DND-41 (cell line): ENCODE results near the gene ADNP2.

Experiments used
- ATAC-seq: fragments of 200-7000 bp; cut with Tn5 transposase; 3 replicates; pipeline ENCODE4 v1.9.1; 2021; ENCODE audit warnings: low read depth; ENCODE audit not compliant: insufficient read depth
- DNase-seq: peaks from one replicate; pipeline ENCODE4 v3.0.0-alpha.2; 2020
- H2AFZ ChIP-seq: 2 replicates; pipeline ENCODE4 v1.6.0; 2012; ENCODE audit warnings: low read depth, low read length
- H3K27ac ChIP-seq: 2 replicates; pipeline ENCODE4 v1.5.1; 2012; ENCODE audit warnings: low read length, inconsistent platforms
- H3K27me3 ChIP-seq: fragments of 200-600 bp; sonication (generic); 2 replicates; pipeline ENCODE4 v1.6.0; 2012; ENCODE audit warnings: low read length, mild to moderate bottlenecking, inconsistent platforms; ENCODE audit not compliant: insufficient read depth, poor library complexity
- H3K36me3 ChIP-seq: 2 replicates; pipeline ENCODE4 v1.5.1; 2012; ENCODE audit warnings: low read length, inconsistent platforms; ENCODE audit not compliant: insufficient read depth
- H3K4me1 ChIP-seq: 2 replicates; pipeline ENCODE4 v1.5.1; 2012; ENCODE audit warnings: mild to moderate bottlenecking, low read length; ENCODE audit not compliant: insufficient read depth
- H3K4me2 ChIP-seq: 2 replicates; pipeline ENCODE4 v1.6.0; 2012; ENCODE audit warnings: mild to moderate bottlenecking, moderate library complexity, low read length, inconsistent platforms; ENCODE audit not compliant: insufficient read depth
- H3K4me3 ChIP-seq, 2 experiments: fragments of 200-600 bp in 1 of 2; shearing (Covaris generic) in 1 of 2; 2 replicates each; pipeline ENCODE4 v1.5.1; 2012 to 2016; ENCODE audit warnings: inconsistent platforms in 2 of 2, low read length in 2 of 2, mild to moderate bottlenecking in 2 of 2, low read depth in 1 of 2, moderate library complexity in 1 of 2
- H3K79me2 ChIP-seq: 2 replicates; pipeline ENCODE4 v1.6.0; 2012; ENCODE audit warnings: low read length, inconsistent platforms; ENCODE audit not compliant: insufficient read depth
- H3K9ac ChIP-seq: 2 replicates; pipeline ENCODE4 v1.6.0; 2012; ENCODE audit warnings: low read depth, mild to moderate bottlenecking, inconsistent platforms, low read length, moderate library complexity
- H3K9me3 ChIP-seq: 2 replicates; pipeline ENCODE4 v1.5.1; 2012; ENCODE audit warnings: low read length, moderate library complexity, mild to moderate bottlenecking, inconsistent platforms; ENCODE audit not compliant: insufficient read depth, severe bottlenecking
- H4K20me1 ChIP-seq: 2 replicates; pipeline ENCODE4 v1.6.0; 2012; ENCODE audit warnings: low read length; ENCODE audit not compliant: insufficient read depth
- CTCF ChIP-seq: IDR thresholded peaks from 2 replicates; pipeline ENCODE4 v1.5.1; 2012; ENCODE audit warnings: borderline replicate concordance, low read length, moderate library complexity, mild to moderate bottlenecking; ENCODE audit not compliant: poor library complexity, severe bottlenecking; ENCODE audit errors: extremely low read depth
- EZH2 ChIP-seq: IDR thresholded peaks from 3 replicates; pipeline ENCODE4 v1.6.1; 2012; ENCODE audit warnings: borderline replicate concordance, low read depth, mild to moderate bottlenecking, moderate library complexity, low read length, inconsistent platforms; ENCODE audit not compliant: severe bottlenecking

Gene ADNP2

GRCh38 chr18:80175451-80176204 is 66.6 kb downstream of the ADNP2 start:
- Histone ChIP-seq H3K79me2 (no peaks in the 10 kb centered on the region), H3K4me1 (peaks cover 30% of the 10 kb centered on the region), H3K4me2 (peak overlapping the region; percentile 66), H2AFZ (peak overlapping the region; percentile 80), H3K27ac (peak overlapping the region; percentile 57), H3K9ac (peak overlapping the region; percentile 35), H3K9me3 (no peaks in the 10 kb centered on the region), H3K4me3 (peak overlapping the region in 1 of 2 experiments; percentile 47; a peak in 2 of 4 replicates), H3K36me3 (no peaks in the 10 kb centered on the region), H3K27me3 (no peaks in the 10 kb centered on the region), H4K20me1 (no peaks in the 10 kb centered on the region)
- DNase-seq, result peak; percentile 83
- TF ChIP-seq CTCF (no peak), EZH2 (no peak)
- ATAC-seq, result peak; percentile 85

GRCh38 chr18:80176334-80177073 is 67.4 kb downstream of the ADNP2 start:
- Histone ChIP-seq H3K4me3 (no peak overlapping the region), H3K4me2 (no peak overlapping the region), H2AFZ (no peak overlapping the region), H3K9me3 (no peaks in the 10 kb centered on the region), H3K27ac (peak overlapping the region; percentile 57; the same call in 1 of the 2 replicates), H3K36me3 (no peaks in the 10 kb centered on the region), H3K4me1 (peaks cover 35% of the 10 kb centered on the region), H4K20me1 (peaks cover 6% of the 10 kb centered on the region), H3K9ac (peak overlapping the region; percentile 35; the same call in 1 of the 2 replicates), H3K27me3 (no peaks in the 10 kb centered on the region), H3K79me2 (no peaks in the 10 kb centered on the region)
- TF ChIP-seq CTCF (no peak), EZH2 (no peak)
- DNase-seq (no peak), ATAC-seq (no peak)

GRCh38 chr18:80177128-80177527 is 68.1 kb downstream of the ADNP2 start:
- Histone ChIP-seq H3K79me2 (no peaks in the 10 kb centered on the region), H3K9me3 (no peaks in the 10 kb centered on the region), H3K9ac (no peak overlapping the region), H3K4me1 (peaks cover 42% of the 10 kb centered on the region), H3K4me2 (no peak overlapping the region), H3K27me3 (no peaks in the 10 kb centered on the region), H3K4me3 (no peak overlapping the region), H3K36me3 (no peaks in the 10 kb centered on the region), H3K27ac (no peak overlapping the region), H2AFZ (no peak overlapping the region), H4K20me1 (peaks cover 8% of the 10 kb centered on the region)
- ATAC-seq, result no peak
- DNase-seq, result no peak
- TF ChIP-seq CTCF, result no peak
- no peak for TF ChIP-seq EZH2
